Stimulated activated naive CD4-positive, alpha-beta T cell treated with Interleukin-2 at 50 U/mL for 16 hours (primary cell): ENCODE results near the gene SLC6A15.

Source experiments
- DNase-seq: peaks from one replicate; lab custom pipeline; 2025; lab: John Stamatoyannopoulos, UW

Gene SLC6A15

GRCh38 chr12:84912198-84913128 is at the start of gene SLC6A15:
TSS of gene SLC6A15 (minus strand) at chr12:84912799. CDS start at chr12:84892120, 20,679 bp downstream.
- no peak for DNase-seq

GRCh38 chr12:84960918-84961317 is 48.3 kb upstream of the SLC6A15 start:
- DNase-seq, result no peak

- no peak for DNase-seq
These were observed 42.7 kb upstream of the SLC6A15 start for GRCh38 chr12:84955298-84955697.

GRCh38 chr12:84954415-84954814 is 41.8 kb upstream of the SLC6A15 start:
- no peak for DNase-seq

GRCh38 chr12:84950971-84951546 is 38.5 kb upstream of the SLC6A15 start:
- no peak for DNase-seq

- no peak for DNase-seq
These were observed 34.2 kb upstream of the SLC6A15 start for GRCh38 chr12:84946753-84947152.

GRCh38 chr12:84937415-84937814 is 24.8 kb upstream of the SLC6A15 start:
- DNase-seq, result no peak

GRCh38 chr12:84929501-84929900 is 16.9 kb upstream of the SLC6A15 start:
- no peak for DNase-seq

- no peak for DNase-seq
These were observed 12.4 kb upstream of the SLC6A15 start for GRCh38 chr12:84924981-84925380.

- no peak for DNase-seq
These were observed 10.1 kb upstream of the SLC6A15 start for GRCh38 chr12:84922693-84923092.

- no peak for DNase-seq
These were observed 7.7 kb upstream of the SLC6A15 start for GRCh38 chr12:84920331-84920730.

- DNase-seq, result no peak
These were observed 6.7 kb upstream of the SLC6A15 start for GRCh38 chr12:84919271-84919670.

- no peak for DNase-seq
These were observed 523 bp upstream of the SLC6A15 start for GRCh38 chr12:84913129-84913515.

- DNase-seq, result no peak
These were observed 1.1 kb downstream of the SLC6A15 start for GRCh38 chr12:84911271-84912197.

- no peak for DNase-seq
These were observed 1.9 kb downstream of the SLC6A15 start for GRCh38 chr12:84910549-84911241.

- no peak for DNase-seq
These were observed 8.5 kb downstream of the SLC6A15 start for GRCh38 chr12:84904051-84904450.

- no peak for DNase-seq
These were observed 21.3 kb downstream of the SLC6A15 start for GRCh38 chr12:84891106-84891838.

GRCh38 chr12:84889818-84890217 is 22.8 kb downstream of the SLC6A15 start:
- DNase-seq, result no peak

GRCh38 chr12:84888861-84889260 is 23.7 kb downstream of the SLC6A15 start:
- no peak for DNase-seq

GRCh38 chr12:84877340-84877739 is 35.3 kb downstream of the SLC6A15 start:
- DNase-seq, result no peak

GRCh38 chr12:84875241-84875640 is 37.4 kb downstream of the SLC6A15 start:
- no peak for DNase-seq
